22Rv1 (cell line): Measurements from ENCODE around the gene SDR42E1.
"Not testable (repeated sequence)": the region's sequence is repeated elsewhere in the genome, so short reads cannot be mapped to it uniquely, and the experiment has no call there.

ENCODE experiments used
- H3K27ac ChIP-seq: fragments of 450-650 bp; 2 replicates; pipeline ENCODE4 v1.5.1; 2017
- ZFX ChIP-seq: fragments of 450-650 bp; IDR thresholded peaks from 2 replicates; pipeline ENCODE4 v1.6.1; 2017; ENCODE audit warnings: antibody characterized with exemption, borderline replicate concordance
- TF ChIP-seq, protein P1 (sequence below): fragments of 450-650 bp; IDR thresholded peaks from 2 replicates; pipeline ENCODE4 v1.5.1; 2017; ENCODE audit warnings: mild to moderate bottlenecking

Gene SDR42E1

DNA sequence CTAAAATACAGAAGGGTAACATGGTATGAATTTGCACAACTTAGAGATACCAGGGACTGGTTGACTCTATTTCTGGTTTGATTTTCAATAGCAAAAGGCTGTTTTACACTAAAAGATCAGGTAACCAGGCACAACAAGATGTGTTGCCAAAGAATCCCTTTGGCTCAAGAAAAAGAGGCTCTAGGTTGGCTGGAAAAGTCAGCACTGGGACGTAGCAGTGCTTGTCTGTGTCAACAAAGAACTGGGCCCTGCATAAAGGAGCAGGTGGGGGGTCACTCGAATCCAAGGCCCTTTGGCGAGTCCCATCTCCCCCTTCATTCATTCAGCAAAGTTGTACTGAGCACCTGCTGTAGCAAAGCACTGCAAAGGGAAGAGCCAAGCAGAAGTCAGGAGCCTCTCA lies 18.4 kb downstream of the SDR42E1 start:
- no peak for TF ChIP-seq ZFX
- TF ChIP-seq, protein P1, sequence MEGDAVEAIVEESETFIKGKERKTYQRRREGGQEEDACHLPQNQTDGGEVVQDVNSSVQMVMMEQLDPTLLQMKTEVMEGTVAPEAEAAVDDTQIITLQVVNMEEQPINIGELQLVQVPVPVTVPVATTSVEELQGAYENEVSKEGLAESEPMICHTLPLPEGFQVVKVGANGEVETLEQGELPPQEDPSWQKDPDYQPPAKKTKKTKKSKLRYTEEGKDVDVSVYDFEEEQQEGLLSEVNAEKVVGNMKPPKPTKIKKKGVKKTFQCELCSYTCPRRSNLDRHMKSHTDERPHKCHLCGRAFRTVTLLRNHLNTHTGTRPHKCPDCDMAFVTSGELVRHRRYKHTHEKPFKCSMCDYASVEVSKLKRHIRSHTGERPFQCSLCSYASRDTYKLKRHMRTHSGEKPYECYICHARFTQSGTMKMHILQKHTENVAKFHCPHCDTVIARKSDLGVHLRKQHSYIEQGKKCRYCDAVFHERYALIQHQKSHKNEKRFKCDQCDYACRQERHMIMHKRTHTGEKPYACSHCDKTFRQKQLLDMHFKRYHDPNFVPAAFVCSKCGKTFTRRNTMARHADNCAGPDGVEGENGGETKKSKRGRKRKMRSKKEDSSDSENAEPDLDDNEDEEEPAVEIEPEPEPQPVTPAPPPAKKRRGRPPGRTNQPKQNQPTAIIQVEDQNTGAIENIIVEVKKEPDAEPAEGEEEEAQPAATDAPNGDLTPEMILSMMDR: no peak
- H3K27ac ChIP-seq: no peak overlapping the region

DNA sequence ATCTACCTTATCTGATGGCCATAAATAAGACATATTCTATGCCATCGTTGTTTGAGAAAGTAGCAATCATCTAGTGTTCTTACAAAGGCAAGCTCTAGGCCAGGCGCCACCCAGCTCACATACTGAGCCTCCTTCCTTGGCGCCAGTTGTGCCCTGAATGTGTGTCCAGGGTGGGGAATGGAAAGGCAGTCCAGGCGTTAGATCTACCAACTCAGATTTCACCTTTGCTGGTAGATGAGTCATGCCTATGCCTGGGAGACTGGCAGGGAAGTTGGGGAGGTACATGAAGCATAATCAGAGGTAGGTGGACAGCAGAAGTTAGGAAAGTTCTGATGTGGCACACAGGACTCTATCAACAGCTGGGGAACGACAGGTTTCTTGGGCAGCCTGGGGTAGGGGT lies 23.6 kb downstream of the SDR42E1 start:
- H3K27ac ChIP-seq: no peak overlapping the region

DNA sequence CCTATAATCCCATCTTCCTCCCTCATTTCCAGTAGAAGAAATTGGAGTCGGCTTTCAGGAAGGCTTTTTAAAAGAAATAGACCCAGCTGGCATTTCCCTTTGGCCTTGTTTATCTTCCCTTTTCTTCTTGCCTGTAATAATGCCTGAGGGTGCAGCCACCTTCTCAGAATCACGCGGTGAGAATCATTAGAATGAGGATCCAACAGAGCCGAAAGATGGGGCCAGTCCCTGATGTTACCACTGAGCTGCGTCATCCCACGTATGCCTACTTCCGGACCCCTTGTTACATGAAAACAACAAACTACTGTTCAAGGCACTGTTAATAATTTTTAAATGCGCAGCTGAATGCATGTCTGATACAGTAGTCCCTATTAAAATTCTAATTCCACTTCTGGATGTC lies 24.1 kb downstream of the SDR42E1 start:
- no peak for TF ChIP-seq ZFX
- TF ChIP-seq, protein P1: no peak
- no peak overlapping the region for H3K27ac ChIP-seq

More for the DNA sequence above, 23.6 kb downstream of the SDR42E1 start:
- no peak for TF ChIP-seq ZFX
- TF ChIP-seq, protein P1: no peak

DNA sequence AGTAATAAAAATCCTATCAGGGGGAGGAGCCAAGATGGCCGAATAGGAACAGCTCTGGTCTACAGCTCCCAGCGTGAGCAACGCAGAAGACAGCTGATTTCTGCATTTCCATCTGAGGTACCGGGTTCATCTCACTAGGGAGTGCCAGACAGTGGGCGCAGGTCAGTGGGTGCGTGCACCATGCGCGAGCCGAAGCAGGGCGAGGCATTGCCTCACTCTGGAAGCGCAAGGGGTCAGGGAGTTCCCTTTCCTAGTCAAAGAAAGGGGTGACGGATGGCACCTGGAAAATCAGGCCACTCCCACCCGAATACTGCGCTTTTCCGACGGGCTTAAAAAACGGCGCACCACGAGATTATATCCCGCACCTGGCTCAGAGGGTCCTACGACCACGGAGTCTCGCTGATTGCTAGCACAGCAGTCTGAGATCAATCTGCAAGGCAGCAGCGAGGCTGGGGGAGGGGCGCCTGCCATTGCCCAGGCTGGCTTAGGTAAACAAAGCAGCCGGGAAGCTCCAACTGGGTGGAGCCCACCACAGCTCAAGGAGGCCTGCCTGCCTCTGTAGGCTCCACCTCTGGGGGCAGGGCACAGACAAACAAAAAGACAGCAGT lies 33.8 kb downstream of the SDR42E1 start:
- not testable (repeated sequence) for H3K27ac ChIP-seq

DNA sequence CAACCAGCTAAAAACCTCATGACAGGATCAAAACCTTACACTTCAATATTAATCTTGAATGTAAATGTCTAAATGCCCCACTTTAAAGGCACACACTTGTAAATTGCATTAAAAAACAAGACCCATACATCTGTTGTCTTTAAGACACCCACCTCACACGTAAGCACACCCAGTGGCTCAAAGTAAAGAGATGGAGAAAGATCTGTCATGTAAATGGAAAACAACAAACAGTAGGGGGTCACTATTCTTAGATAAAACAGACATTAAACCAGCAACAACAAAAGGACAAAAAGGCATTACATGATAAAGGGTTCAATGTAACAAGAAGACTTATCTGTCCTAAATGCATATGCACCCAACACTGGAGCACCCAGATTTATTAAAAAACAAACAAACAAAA lies 35.6 kb downstream of the SDR42E1 start:
- H3K27ac ChIP-seq: no peak overlapping the region
- TF ChIP-seq, protein P1: no peak
- no peak for TF ChIP-seq ZFX

DNA sequence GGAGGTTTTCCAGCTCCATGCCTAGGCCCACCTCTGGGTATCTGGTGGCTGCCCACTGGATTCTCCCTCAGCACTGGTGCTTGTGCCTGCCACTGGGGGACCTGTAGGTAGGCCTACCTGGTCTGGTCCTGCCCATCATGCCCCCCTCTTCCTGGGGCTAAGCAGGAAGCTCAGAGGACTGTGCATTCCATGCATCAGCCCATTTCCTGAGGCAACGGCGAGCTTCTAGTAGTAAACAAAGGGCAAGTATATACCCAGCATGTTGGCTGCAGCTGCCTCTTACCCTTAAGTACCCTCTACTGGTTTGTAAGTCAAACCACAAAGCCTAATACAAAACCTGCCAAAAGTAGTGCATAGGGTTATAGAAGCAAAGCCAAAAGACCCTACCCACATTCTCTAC lies 37.5 kb downstream of the SDR42E1 start:
- TF ChIP-seq, protein P1: no peak
- no peak for TF ChIP-seq ZFX
- no peak overlapping the region for H3K27ac ChIP-seq

DNA sequence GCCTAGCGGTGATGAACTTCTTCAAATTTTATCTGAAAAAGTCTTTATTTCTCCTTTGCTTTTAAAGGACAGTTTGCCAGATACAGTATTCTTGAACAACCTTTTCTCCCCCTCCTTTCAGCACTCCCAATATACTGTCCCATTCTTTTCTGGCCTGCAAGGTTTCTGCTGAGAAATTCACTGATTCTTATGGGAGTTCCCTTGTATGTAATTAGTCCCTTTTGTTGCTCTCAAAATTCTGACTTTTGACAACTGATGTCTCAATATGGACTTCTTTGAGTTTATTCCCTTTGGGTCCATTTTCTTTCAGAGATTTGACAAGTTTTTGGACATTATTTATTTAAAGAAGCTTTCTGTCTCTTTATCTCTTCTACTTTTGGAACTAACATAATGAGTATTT lies 39.4 kb downstream of the SDR42E1 start:
- H3K27ac ChIP-seq: no peak overlapping the region
- no peak for TF ChIP-seq ZFX
- TF ChIP-seq, protein P1: no peak

DNA sequence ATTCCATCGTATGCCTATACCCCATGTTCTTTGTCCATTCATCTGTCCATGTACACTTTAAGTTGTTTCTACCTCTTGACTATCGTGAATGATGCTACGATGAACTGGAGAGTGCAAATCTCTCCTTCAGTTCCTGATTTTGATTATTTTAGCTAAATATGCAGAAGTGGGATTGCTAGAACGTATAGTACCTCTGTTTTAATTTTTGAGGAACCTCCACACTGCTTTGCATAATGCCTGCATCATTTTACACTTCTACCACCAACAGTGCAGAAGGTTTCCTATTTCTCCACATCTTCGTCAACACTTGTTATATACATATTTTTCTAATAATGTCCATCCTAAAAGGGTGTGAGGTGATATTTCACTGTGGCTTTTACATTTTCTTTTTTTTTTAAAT lies 43.9 kb downstream of the SDR42E1 start:
- TF ChIP-seq, protein P1: no peak
- no peak for TF ChIP-seq ZFX
- H3K27ac ChIP-seq: no peak overlapping the region
